OCI-LY7 (cell line): ENCODE data around the gene NBEA.

Experiments
- EZH2phosphoT487 ChIP-seq: fragments of 200-600 bp; sonication (generic); IDR thresholded peaks from 2 replicates; pipeline ENCODE4 v1.6.1; 2018; ENCODE audit warnings: low read depth, borderline replicate concordance, mild to moderate bottlenecking, mixed run types, antibody characterized with exemption, low read length, moderate library complexity, mixed read lengths
- TF ChIP-seq, protein P1 (sequence below): fragments of 200-600 bp; sonication (generic); conservative IDR thresholded peaks from 2 replicates; pipeline ENCODE4 v1.5.1; 2014; ENCODE audit warnings: mild to moderate bottlenecking, antibody characterized with exemption, low read length, moderate library complexity, mixed read lengths

DNA sequence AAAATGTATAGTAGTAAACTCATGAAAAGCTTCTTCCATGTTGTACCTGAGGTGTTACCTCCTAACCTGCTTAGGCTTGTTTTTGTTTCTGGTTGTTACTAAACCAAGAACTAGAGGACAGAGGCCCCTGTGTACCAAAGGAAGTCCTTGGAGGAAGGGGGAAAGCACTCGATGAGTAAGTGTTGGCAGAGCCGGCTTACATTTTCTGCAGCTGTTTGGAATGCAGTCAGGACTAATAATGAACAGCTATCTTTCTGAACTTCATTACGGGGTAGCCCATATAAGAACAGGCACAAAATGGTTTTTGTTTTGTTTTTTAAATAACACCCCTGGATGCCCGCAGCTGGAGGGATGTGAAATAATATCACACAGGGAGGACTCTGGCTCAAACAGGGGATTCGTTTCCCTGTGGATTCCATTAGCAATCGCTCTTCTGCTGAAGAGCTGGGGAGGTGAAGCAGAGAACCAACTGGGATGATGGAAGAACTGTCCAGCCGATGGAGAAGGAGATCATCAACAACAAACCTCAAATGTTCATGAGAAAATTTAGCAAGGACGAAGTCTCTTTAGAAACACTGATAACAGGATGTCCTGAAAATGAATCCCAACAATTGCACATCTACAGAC lies 748.6 kb downstream of the NBEA start:
- TF ChIP-seq, protein P1, sequence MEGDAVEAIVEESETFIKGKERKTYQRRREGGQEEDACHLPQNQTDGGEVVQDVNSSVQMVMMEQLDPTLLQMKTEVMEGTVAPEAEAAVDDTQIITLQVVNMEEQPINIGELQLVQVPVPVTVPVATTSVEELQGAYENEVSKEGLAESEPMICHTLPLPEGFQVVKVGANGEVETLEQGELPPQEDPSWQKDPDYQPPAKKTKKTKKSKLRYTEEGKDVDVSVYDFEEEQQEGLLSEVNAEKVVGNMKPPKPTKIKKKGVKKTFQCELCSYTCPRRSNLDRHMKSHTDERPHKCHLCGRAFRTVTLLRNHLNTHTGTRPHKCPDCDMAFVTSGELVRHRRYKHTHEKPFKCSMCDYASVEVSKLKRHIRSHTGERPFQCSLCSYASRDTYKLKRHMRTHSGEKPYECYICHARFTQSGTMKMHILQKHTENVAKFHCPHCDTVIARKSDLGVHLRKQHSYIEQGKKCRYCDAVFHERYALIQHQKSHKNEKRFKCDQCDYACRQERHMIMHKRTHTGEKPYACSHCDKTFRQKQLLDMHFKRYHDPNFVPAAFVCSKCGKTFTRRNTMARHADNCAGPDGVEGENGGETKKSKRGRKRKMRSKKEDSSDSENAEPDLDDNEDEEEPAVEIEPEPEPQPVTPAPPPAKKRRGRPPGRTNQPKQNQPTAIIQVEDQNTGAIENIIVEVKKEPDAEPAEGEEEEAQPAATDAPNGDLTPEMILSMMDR, result no peak
- no peak for TF ChIP-seq EZH2phosphoT487
